Astrocyte (in vitro differentiated cells and primary cell): ENCODE results near the gene IRGQ. TPM values are rescaled to one million over a fixed set of nuclear protein-coding genes. Genes with fewer than 3 reads are reported as not detected.

ENCODE experiments used
- DNase-seq: peaks from one replicate; pipeline ENCODE4 v3.0.0-alpha.2; 2010; ENCODE audit warnings: low read depth
- FAIRE-seq: peaks from 2 replicates; lab custom pipeline; 2011; peaks lifted over from hg19 to GRCh38; lab: Jason Lieb, UNC
- H2AFZ ChIP-seq: 2 replicates; pipeline ENCODE4 v1.6.0; 2012; ENCODE audit warnings: low read depth, low read length, inconsistent platforms
- H3K27ac ChIP-seq: 2 replicates; pipeline ENCODE4 v1.5.1; 2011; ENCODE audit warnings: low read depth, low read length, inconsistent platforms
- H3K27me3 ChIP-seq: 2 replicates; pipeline ENCODE4 v1.6.0; 2011; ENCODE audit warnings: low read length, inconsistent platforms; ENCODE audit not compliant: insufficient read depth
- H3K36me3 ChIP-seq: 2 replicates; pipeline ENCODE4 v1.5.1; 2011; ENCODE audit warnings: low read length, inconsistent platforms; ENCODE audit not compliant: insufficient read depth
- H3K4me1 ChIP-seq: 2 replicates; pipeline ENCODE4 v1.5.1; 2011; ENCODE audit warnings: low read length, inconsistent platforms; ENCODE audit not compliant: insufficient read depth
- H3K4me2 ChIP-seq: 2 replicates; pipeline ENCODE4 v1.6.0; 2012; ENCODE audit warnings: low read length, inconsistent platforms
- H3K4me3 ChIP-seq: 2 replicates; pipeline ENCODE4 v1.5.1; 2011; ENCODE audit warnings: low read depth, mild to moderate bottlenecking, low read length, inconsistent platforms; ENCODE audit not compliant: insufficient read depth
- H3K79me2 ChIP-seq: 2 replicates; pipeline ENCODE4 v1.6.0; 2012; ENCODE audit warnings: mild to moderate bottlenecking, low read length, inconsistent platforms; ENCODE audit not compliant: insufficient read depth
- H3K9ac ChIP-seq: 2 replicates; pipeline ENCODE4 v1.6.0; 2012; ENCODE audit warnings: mild to moderate bottlenecking, low read length, inconsistent platforms
- H3K9me3 ChIP-seq: 2 replicates; pipeline ENCODE4 v1.5.1; 2012; ENCODE audit warnings: low read depth, mild to moderate bottlenecking, low read length, inconsistent platforms; ENCODE audit not compliant: insufficient read depth
- H4K20me1 ChIP-seq: 2 replicates; pipeline ENCODE4 v1.6.0; 2012; ENCODE audit warnings: low read length, inconsistent platforms; ENCODE audit not compliant: insufficient read depth
- H3K27ac Mint-ChIP-seq: one replicate; pipeline ENCODE4 v1.8.0; 2021; ENCODE audit warnings: mild to moderate bottlenecking, mixed read lengths; ENCODE audit not compliant: unreplicated experiment
- H3K27me3 Mint-ChIP-seq: one replicate; pipeline ENCODE4 v1.8.0; 2021; ENCODE audit warnings: low read depth, mixed read lengths; ENCODE audit not compliant: unreplicated experiment
- H3K36me3 Mint-ChIP-seq: one replicate; pipeline ENCODE4 v1.8.0; 2021; ENCODE audit warnings: low read depth, mixed read lengths; ENCODE audit not compliant: unreplicated experiment
- H3K4me1 Mint-ChIP-seq: one replicate; pipeline ENCODE4 v1.8.0; 2021; ENCODE audit warnings: low read depth, mixed read lengths; ENCODE audit not compliant: unreplicated experiment
- H3K4me3 Mint-ChIP-seq: one replicate; pipeline ENCODE4 v1.8.0; 2021; ENCODE audit warnings: mild to moderate bottlenecking, moderate library complexity, mixed read lengths; ENCODE audit not compliant: unreplicated experiment
- H3K9me3 Mint-ChIP-seq: one replicate; pipeline ENCODE4 v1.8.0; 2021; ENCODE audit warnings: mild to moderate bottlenecking, mixed read lengths; ENCODE audit not compliant: unreplicated experiment
- EZH2 ChIP-seq: IDR thresholded peaks from 2 replicates; pipeline ENCODE4 v1.6.1; 2012; ENCODE audit warnings: mild to moderate bottlenecking, low read length, inconsistent platforms; ENCODE audit not compliant: insufficient read depth
- total RNA-seq: library from RNA; stranded (reverse); gene quantifications from 2 replicates; pipeline ENCODE4 v1.2.1, GENCODE V29; 2021
- TF ChIP-seq, protein P1 (sequence below): IDR thresholded peaks from 2 replicates; pipeline ENCODE4 v1.5.1; 2011; ENCODE audit warnings: low read depth, mild to moderate bottlenecking, inconsistent platforms, low read length, moderate library complexity; ENCODE audit not compliant: insufficient read depth

IRGQ gene
- total RNA-seq, 1 donor from 2014 or later, result 60.7 TPM

DNA sequence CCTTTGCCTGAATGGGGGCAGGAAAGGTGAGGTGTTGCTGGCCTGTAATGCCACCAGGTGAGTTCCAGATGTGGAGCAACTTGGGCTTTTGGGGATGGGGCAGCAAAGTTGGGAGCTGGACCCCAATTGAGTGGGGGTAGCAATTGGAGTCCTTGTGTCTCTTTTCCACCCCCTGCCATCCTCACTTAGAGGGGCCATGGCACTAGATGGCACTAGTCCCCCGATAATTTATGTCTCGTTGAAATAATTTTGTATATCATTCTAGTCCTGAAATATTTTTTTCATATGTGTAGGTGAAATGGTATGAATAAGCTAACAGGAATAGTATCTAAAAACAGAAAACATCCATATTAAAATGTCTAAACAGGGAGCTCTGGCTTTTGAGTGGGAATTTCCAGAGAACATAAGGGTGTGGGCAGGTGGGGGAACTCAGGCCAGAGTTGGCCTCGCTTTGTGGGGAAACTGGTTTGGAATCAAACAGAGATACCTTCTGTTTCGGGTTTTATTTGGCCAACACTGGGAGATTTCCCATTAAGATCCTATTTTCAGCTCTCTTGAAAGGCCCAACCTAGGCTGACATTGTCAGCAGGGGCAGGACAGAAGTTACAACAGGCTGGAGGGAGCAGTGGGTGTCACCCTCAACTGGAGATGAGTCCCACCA, 3.8 kb upstream of the IRGQ start:
- Histone ChIP-seq H3K9ac (no peak overlapping the region), H3K79me2 (peaks cover 44% of the 10 kb centered on the region), H3K4me2 (no peak overlapping the region), H3K36me3 (no peaks in the 10 kb centered on the region), H2AFZ (no peak overlapping the region), H3K27ac (no peak overlapping the region), H3K9me3 (no peaks in the 10 kb centered on the region), H3K4me1 (peaks cover 16% of the 10 kb centered on the region), H3K27me3 (no peaks in the 10 kb centered on the region), H3K4me3 (no peak overlapping the region), H4K20me1 (peaks cover 7% of the 10 kb centered on the region)
- no peak overlapping the region for H3K27ac Mint-ChIP-seq
- H3K4me1 Mint-ChIP-seq, result peaks cover 13% of the 10 kb centered on the region
- no peaks in the 10 kb centered on the region for H3K27me3 Mint-ChIP-seq
- peaks cover 2% of the 10 kb centered on the region for H3K36me3 Mint-ChIP-seq
- TF ChIP-seq EZH2, result no peak
- TF ChIP-seq, protein P1, sequence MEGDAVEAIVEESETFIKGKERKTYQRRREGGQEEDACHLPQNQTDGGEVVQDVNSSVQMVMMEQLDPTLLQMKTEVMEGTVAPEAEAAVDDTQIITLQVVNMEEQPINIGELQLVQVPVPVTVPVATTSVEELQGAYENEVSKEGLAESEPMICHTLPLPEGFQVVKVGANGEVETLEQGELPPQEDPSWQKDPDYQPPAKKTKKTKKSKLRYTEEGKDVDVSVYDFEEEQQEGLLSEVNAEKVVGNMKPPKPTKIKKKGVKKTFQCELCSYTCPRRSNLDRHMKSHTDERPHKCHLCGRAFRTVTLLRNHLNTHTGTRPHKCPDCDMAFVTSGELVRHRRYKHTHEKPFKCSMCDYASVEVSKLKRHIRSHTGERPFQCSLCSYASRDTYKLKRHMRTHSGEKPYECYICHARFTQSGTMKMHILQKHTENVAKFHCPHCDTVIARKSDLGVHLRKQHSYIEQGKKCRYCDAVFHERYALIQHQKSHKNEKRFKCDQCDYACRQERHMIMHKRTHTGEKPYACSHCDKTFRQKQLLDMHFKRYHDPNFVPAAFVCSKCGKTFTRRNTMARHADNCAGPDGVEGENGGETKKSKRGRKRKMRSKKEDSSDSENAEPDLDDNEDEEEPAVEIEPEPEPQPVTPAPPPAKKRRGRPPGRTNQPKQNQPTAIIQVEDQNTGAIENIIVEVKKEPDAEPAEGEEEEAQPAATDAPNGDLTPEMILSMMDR, result no peak
- DNase-seq (no peak), FAIRE-seq (no peak)
- H3K4me3 Mint-ChIP-seq, result no peak overlapping the region
- H3K9me3 Mint-ChIP-seq, result no peaks in the 10 kb centered on the region

DNA sequence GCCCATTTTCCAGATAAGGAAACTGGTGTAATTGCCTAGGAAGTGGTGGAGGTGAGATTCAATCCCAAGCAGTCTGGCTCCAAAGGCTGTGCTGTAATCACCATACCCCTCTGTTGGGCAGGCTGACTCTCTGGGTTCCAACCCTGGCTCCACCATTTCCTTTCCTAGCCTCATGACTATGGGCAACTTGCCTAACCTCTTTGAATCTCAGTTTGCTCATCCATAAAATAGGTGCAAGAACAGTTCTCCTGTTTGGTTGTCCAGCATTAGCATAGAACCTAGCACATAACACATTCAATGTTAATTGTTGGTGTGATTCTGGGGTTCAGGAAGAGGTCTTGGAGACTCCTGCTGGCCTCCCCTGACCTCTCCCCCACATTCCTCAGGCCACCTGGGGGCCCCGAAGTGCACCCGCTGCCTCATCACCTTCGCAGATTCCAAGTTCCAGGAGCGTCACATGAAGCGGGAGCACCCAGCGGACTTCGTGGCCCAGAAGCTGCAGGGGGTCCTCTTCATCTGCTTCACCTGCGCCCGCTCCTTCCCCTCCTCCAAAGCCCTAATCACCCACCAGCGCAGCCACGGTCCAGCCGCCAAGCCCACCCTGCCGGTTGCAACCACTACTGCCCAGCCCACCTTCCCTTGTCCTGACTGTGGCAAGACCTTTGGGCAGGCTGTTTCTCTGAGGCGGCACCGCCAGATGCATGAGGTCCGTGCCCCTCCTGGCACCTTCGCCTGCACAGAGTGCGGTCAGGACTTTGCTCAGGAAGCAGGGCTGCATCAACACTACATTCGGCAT, 2.7 kb upstream of the IRGQ start:
- H3K36me3 ChIP-seq, result no peaks in the 10 kb centered on the region
- Mint-ChIP-seq H3K27ac (no peak overlapping the region), H3K36me3 (no peaks in the 10 kb centered on the region), H3K9me3 (no peaks in the 10 kb centered on the region), H3K27me3 (no peaks in the 10 kb centered on the region), H3K4me1 (peaks cover 16% of the 10 kb centered on the region), H3K4me3 (peak overlapping the region; percentile 100)
- peak overlapping the region; percentile 94 for H3K4me2 ChIP-seq
- H4K20me1 ChIP-seq, result peaks cover 18% of the 10 kb centered on the region
- H3K27me3 ChIP-seq, result no peaks in the 10 kb centered on the region
- H3K9ac ChIP-seq, result peak overlapping the region; percentile 97
- H3K4me3 ChIP-seq, result no peak overlapping the region
- peaks cover 26% of the 10 kb centered on the region for H3K4me1 ChIP-seq
- H3K27ac ChIP-seq, result no peak overlapping the region
- DNase-seq (no peak), FAIRE-seq (no peak)
- H3K9me3 ChIP-seq, result no peaks in the 10 kb centered on the region
- no peak overlapping the region for H2AFZ ChIP-seq
- peaks cover 55% of the 10 kb centered on the region for H3K79me2 ChIP-seq
- no peak for TF ChIP-seq EZH2
- TF ChIP-seq, protein P1, result no peak

DNA sequence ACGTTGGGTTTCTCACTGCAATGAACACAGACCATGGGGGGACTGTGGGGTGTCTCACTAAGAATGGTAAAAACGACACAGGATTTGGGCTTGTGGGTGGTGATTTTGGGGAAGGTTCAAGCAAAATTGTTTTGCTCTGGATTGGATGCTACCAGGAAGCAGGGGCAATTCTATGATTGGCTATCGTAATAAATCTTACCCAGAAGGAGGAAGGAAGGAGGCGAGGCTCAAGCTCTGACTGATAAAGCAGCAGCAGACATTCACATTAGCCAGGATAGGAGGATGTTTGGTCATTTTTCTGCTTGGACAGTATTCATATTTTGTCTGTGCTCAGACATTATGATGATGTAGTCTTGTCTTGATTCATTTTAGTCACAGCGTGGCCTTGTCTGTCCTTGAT, 1.9 kb upstream of the IRGQ start:
- Mint-ChIP-seq H3K36me3 (peaks cover 2% of the 10 kb centered on the region), H3K9me3 (no peaks in the 10 kb centered on the region), H3K27ac (no peak overlapping the region), H3K27me3 (no peaks in the 10 kb centered on the region), H3K4me1 (peaks cover 20% of the 10 kb centered on the region), H3K4me3 (peak overlapping the region; percentile 100)
- Histone ChIP-seq H3K9ac (peak overlapping the region; percentile 97), H4K20me1 (peaks cover 23% of the 10 kb centered on the region), H3K4me2 (peak overlapping the region; percentile 94), H3K4me3 (peak overlapping the region; percentile 85), H3K9me3 (no peaks in the 10 kb centered on the region), H3K4me1 (peaks cover 28% of the 10 kb centered on the region), H3K36me3 (no peaks in the 10 kb centered on the region), H2AFZ (no peak overlapping the region), H3K79me2 (peaks cover 63% of the 10 kb centered on the region), H3K27me3 (no peaks in the 10 kb centered on the region), H3K27ac (no peak overlapping the region)
- TF ChIP-seq, protein P1, result no peak
- TF ChIP-seq EZH2, result no peak
- FAIRE-seq (no peak), DNase-seq (no peak)
